Stimulated activated CD4-positive, alpha-beta T cell treated with anti-CD3 and anti-CD28 coated beads, Interleukin-15, amount 100 ng/mL, for 1 hour (primary cell): Measurements from ENCODE around the gene NFIA.

ENCODE experiments used
- DNase-seq, 2 donors: peaks; one replicate each; pipeline ENCODE4 v3.0.0-alpha.2; 2020; ENCODE audit warnings: low read depth in 1 of 2, low spot score in 1 of 2

The NFIA gene

DNA sequence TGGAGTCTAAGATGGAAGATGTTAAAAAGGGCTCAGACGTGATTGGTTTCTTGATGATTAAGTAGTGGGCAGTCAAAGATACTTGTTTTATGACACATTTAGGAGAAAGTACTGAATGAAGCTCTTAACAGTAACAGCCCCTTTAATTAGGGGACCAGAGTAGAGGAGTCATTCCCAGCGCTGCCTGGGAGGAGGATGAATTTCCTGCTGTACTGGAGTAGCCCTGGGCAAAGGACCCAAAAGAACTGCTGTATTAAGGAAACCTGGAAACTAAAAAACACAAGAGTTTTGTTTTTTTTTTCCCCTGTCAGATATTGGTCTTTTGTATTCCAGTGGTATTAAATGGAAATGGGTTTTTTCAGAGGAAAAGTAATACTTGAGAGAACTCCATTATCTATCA lies 126.5 kb downstream of the NFIA start:
- no peak for DNase-seq

- no peak for DNase-seq
Measured at GRCh38 chr1:61210435-61211154, 128.2 kb downstream of the NFIA start.

GRCh38 chr1:61213245-61214011 lies 131.1 kb downstream of the NFIA start:
- no peak for DNase-seq

DNA sequence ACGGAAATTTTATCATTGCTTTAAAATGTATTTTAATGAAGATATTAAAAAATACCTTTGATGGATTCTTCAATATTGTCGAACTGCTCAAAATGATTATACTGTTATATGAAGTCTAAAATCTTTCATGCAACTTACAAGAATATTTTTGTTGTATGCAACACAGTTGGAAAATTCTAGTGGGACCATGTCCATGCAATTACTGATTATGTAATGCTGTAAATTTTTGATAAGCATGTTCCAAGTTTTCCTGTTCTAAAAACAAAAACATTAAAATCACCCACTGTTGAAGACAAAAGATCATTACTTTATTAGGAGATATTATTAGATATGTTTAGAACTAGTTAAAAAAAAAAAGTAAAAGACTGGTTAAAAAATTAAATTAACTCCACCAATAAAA lies 132.8 kb downstream of the NFIA start:
- DNase-seq, result no peak

GRCh38 chr1:61215676-61216289 lies 133.4 kb downstream of the NFIA start:
- DNase-seq, result no peak

DNA sequence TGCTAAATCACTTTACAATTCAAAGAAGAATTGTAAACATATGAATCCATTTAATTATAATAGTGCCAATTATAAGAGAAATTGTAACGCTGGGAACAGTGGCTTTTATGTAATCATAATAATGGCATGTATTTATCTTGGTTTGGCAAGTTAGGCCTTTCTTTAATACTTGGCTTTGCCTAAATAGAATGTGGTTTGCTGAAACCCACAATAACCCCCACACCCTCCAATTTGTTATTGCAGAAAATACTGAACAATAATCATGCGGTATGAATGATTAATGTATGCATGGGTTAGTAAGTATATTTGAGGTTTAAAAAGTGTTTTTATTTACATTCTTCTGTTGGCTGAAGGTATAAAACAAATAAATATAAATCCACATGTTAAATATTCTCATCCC lies 138.2 kb downstream of the NFIA start:
- DNase-seq, result no peak

GRCh38 chr1:61221642-61222041 lies 139.3 kb downstream of the NFIA start:
- DNase-seq, result no peak

- no peak for DNase-seq
Measured at GRCh38 chr1:61222240-61222639, 139.9 kb downstream of the NFIA start.

GRCh38 chr1:61223140-61223539 lies 140.8 kb downstream of the NFIA start:
- no peak for DNase-seq

- no peak for DNase-seq
Measured at GRCh38 chr1:61224609-61225008, 142.2 kb downstream of the NFIA start.

- no peak for DNase-seq
Measured at GRCh38 chr1:61225478-61225877, 143.1 kb downstream of the NFIA start.

DNA sequence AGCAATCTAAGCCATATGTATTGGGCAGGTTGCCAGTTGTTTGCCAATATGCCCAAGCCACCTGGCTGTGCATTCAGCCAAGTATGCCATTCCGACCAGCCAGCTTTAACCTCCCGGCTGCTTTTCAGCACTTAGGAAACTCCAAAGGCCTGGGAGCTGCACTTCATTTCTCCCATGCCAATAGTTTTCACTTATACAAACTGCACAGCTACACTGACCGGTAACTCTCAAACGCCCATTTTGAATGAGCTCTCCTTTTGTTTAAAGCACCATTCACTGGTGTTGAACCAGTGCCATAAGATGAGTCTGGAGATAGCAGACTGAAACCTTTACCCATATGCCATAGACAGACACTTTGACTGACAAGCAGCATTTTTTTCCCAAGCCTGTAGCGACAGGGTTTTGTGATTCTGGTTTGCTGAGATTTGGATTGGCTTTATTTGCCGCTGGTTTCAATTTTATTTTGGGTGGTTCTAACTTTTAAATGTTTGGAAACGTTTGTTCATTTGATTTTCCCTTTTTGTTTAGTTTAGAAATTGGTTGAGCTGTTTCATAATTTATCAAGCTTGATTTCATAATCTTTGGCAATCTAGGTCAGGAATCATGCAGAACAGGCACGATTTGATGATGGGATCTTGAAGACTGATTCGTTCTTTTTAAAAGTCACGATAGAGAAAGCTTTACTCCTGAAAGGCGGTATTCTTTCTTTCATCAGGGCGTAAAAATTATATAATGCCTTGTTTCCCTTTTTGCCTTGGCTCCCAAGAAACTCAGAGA lies 144.6 kb downstream of the NFIA start:
- DNase-seq, result no peak

DNA sequence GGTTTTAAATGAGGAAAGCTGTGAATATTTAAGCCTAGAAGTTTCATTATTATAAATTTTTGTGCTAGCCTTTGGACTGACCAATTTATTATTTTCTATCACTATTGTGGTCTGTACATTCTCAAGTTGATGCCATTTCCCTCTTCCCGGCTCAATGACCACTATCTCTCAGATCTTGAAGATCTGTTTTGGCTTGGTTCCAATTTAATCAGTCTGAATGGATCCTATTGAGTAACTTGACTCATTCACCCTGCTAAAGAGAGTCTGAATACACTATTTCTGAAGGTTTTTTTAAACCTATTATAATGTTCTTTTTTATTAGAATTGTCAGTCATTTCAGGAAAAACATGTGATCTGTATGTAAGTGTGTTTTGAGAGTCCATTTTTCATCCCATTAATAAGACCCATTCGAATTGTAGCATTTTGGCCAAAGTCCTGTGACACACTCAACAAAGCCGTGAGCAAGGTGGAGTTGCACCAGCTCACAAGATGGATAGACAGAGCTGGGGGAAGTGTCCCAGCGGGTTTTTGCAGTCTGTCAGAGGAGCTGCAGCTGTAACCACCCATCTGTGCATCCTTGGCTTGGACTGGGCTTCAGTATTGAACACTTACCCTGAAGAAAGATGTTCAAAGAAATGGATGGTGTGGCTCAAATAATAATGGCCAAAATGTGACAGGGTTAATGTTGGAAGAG lies 145.6 kb downstream of the NFIA start:
- no peak for DNase-seq

- DNase-seq, result no peak
Measured at GRCh38 chr1:61230523-61230922, 148.2 kb downstream of the NFIA start.

DNA sequence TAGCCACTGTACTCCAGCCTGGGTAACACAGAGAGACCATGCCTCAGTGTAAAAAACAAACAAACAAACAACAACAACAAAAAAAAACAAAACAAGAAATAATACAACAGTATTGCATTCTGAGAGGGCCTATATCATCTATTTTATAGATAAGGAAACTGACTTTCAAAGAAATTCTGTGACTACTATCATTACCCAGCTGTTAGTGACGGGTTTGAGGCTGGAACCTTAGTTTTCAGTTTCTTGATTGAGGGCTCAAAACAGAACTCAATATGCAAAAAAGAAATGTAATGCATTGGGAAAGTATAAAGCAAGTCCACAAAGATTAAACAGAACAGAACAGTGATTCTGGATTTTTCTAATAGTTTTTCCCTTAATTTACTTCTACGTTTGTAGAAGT lies 149.4 kb downstream of the NFIA start:
- DNase-seq, result no peak

DNA sequence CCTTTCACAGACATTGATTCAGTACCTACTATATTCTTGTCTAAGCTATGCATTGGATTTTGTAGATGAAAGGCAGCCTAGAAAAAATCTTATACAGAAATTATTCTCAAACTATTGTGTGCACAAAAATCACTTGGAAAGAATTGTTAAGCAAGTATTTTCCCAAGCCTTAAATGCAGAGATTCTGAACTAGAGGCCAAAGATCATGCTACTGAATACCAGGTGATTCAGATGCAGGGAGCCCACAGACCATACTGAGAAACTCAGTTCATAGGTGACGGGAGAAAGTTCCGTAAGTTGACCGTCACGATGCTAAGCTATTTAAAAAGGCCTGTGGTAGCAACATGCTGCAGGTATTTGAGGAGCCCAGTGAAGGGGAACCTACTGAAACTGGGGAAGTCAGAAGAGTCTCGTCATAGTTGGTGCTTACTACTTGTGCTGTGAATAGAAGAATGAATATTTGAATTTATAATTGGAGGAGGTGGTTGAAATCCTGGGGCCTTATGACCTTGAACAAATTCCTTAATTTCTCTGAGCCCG lies 150.8 kb downstream of the NFIA start:
- no peak for DNase-seq

- no peak for DNase-seq
Measured at GRCh38 chr1:61234587-61234919, 152.2 kb downstream of the NFIA start.

- no peak for DNase-seq
Measured at GRCh38 chr1:61237147-61237546, 154.8 kb downstream of the NFIA start.

DNA sequence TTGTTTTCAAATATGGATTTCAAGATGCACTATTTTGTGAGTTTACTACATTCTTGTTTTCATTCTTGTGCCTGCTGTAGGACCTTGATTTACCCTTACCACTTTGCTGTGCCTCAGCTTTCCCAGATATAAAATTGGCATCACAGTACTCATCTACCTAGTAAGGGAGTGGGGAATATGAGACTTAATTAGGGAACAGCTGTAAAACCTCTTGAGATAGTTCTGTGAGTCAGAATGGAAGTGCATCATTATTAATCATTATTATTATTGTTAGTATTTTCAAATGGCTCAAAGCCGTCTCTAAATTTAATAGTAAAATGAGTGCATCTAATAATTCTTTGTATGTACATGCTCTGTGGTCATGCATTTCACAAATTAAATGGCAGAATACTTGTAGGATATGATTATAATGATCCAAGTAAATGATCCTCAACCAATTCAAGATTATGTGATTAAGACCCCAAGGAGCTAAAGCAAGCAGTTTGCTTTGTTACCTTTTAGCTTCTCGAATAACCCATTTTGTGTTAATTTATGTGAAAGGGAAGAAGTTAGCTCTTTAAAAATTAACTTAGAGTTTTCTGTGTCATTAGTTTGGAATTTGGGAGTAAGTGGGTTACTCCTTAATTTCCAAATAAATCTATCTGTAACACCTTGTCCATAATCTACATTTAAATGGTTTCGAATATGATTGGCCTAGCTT lies 155.4 kb downstream of the NFIA start:
- DNase-seq, result no peak

DNA sequence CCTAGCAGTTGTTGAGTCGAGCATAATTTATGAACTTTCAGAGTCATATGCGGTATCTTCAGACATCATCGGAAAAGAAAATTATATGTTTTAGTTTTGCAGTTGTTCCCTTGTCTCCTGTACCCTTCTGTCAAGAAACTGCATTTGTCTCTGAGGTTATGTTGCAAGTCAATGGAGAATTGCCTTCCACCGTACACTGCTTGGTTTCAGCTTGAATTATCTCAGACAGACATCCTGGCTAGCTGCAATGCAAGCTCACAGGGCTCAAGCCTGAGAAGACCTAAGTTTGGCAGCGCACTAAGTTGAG lies 156.0 kb downstream of the NFIA start:
- DNase-seq, result no peak
